ENCODE data around the gene GJB6. TPM values are rescaled to one million over a fixed set of nuclear protein-coding genes. Genes with fewer than 3 reads are reported as not detected.
A peak's percentile ranks its signal among the peaks of the same experiment; 100 is the strongest.

The GJB6 gene
- total RNA-seq, 1 donor from 2014 or later = not detected

DNA sequence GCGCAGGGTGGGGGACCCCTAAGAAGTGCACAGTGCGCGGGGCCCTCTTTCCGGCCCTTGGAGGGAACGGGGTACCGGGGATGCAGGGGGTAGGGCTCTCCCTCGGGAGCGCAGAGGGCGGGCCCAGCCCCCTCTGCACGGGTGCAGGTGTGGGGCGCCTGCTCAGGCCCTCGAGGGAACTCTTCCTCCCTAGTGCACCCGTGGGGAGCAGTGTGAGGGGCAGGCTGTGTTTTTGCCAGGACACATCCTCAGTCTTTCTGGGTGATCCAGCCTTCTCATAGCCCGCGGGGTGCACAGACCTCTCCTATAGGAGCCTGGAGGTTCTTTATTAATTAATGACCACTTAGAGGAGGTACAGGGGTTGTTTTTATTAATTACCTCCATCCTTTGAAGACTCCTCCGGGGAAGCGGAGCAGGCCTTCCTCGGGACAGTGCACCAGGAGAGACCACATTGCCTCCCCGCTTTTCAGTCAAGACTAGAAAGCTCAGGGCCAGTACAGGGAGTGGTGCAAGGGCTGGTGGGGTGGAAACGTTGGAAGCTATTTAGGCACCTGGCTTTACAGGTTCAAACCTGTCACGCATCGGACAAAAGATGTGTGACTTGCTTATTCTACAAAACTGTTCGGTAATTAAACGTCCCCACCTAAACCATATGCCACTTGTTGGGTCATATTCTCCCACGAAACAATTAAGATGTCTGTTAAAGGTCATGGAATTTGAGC, 598 bp upstream of the GJB6 start:
- TF ChIP-seq, protein P1, sequence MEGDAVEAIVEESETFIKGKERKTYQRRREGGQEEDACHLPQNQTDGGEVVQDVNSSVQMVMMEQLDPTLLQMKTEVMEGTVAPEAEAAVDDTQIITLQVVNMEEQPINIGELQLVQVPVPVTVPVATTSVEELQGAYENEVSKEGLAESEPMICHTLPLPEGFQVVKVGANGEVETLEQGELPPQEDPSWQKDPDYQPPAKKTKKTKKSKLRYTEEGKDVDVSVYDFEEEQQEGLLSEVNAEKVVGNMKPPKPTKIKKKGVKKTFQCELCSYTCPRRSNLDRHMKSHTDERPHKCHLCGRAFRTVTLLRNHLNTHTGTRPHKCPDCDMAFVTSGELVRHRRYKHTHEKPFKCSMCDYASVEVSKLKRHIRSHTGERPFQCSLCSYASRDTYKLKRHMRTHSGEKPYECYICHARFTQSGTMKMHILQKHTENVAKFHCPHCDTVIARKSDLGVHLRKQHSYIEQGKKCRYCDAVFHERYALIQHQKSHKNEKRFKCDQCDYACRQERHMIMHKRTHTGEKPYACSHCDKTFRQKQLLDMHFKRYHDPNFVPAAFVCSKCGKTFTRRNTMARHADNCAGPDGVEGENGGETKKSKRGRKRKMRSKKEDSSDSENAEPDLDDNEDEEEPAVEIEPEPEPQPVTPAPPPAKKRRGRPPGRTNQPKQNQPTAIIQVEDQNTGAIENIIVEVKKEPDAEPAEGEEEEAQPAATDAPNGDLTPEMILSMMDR (conservative IDR thresholded peaks at IDR 0.05) = no peak
- no peak for DNase-seq (ENCODE audit: low read depth, low spot score)
- H3K4me3 Mint-ChIP-seq = peak overlapping the region; percentile 27
- no peaks in the 10 kb centered on the region for H3K9me3 Mint-ChIP-seq
- no peak overlapping the region for H3K27ac Mint-ChIP-seq (ENCODE audit: unreplicated experiment)
- H3K27me3 Mint-ChIP-seq (ENCODE audit: low read depth) = peaks cover 79% of the 10 kb centered on the region
- H3K36me3 Mint-ChIP-seq (ENCODE audit: low read depth) = no peaks in the 10 kb centered on the region
- peaks cover 9% of the 10 kb centered on the region for H3K4me1 Mint-ChIP-seq

DNA sequence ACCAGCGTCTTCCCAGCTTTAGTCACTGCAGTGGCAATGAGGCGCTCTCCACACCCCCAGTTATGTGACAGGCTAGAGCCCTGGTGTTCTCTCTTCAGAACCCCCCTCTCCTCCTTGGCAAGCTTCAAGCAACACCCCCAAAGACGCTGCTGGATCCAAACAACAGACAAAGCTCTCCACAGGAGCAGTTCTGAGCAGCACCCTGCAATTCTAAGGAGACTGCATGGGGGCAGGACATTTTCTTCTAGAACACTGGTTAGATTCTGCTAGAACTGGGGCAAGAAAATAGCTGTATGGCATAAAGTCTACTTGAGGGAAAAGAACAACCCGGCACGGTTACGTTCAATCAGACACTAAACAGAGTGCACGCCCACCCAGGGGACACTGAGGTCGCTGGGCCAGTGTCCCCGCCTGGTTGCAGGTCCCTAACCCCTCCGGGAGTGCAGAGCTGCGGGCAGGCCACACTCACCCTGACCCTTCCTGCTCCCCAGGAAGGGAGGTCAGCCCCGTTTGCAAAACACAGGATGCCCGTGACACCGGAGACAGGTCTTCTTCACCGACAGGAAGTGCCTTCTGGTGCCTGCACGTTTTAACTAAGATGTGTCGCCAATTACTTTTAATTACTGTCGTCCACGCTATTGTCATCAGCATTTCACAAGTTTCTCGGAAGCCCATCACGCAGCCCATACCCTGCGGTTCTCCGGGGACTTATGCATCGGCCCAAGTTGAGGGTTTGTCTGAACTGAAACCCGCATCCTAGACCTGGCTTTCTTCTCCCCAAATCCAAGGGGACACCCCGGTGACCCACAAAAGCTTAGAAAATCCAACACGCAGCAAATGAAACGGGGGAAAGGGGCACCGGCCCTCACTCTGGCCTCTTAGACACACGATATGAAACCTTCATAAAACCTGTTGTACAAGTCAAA, 943 bp downstream of the GJB6 start:
- peaks cover 13% of the 10 kb centered on the region for H3K4me1 Mint-ChIP-seq
- no peak for DNase-seq (ENCODE audit: low read depth, low spot score)
- no peaks in the 10 kb centered on the region for H3K9me3 Mint-ChIP-seq
- H3K27me3 Mint-ChIP-seq (ENCODE audit: low read depth) = peaks cover 75% of the 10 kb centered on the region
- H3K27ac Mint-ChIP-seq (ENCODE audit: unreplicated experiment) = no peak overlapping the region
- TF ChIP-seq, protein P1 (conservative IDR thresholded peaks at IDR 0.05) = no peak
- H3K36me3 Mint-ChIP-seq (ENCODE audit: low read depth) = no peaks in the 10 kb centered on the region
- H3K4me3 Mint-ChIP-seq = peak overlapping the region; percentile 77

DNA sequence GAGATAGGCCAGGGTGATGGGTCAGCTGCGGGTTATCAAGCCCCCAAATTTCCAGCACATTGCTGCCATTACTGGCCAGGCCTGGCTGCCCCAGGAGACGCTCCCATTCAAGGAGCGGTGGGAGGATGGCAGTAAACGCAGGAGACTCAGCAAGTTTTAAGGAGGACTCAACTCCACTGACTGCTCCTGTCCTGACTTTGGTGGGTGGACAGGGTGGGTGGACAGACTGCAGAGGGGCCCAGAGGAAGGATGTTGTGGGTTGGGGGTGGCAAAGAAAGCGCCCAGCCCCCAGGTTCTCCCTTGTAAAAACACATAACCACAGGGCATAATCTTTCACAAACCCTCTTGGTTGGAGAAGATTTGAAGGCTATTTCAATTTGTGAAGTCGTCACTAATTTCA, 4.4 kb downstream of the GJB6 start:
- Mint-ChIP-seq H3K27me3 (ENCODE audit: low read depth) (peaks cover 65% of the 10 kb centered on the region), H3K4me1 (peaks cover 13% of the 10 kb centered on the region), H3K36me3 (ENCODE audit: low read depth) (no peaks in the 10 kb centered on the region), H3K27ac (ENCODE audit: unreplicated experiment) (no peak overlapping the region), H3K9me3 (no peaks in the 10 kb centered on the region), H3K4me3 (no peak overlapping the region)
- TF ChIP-seq, protein P1 (conservative IDR thresholded peaks at IDR 0.05) = no peak
- no peak for DNase-seq (ENCODE audit: low read depth, low spot score)

DNA sequence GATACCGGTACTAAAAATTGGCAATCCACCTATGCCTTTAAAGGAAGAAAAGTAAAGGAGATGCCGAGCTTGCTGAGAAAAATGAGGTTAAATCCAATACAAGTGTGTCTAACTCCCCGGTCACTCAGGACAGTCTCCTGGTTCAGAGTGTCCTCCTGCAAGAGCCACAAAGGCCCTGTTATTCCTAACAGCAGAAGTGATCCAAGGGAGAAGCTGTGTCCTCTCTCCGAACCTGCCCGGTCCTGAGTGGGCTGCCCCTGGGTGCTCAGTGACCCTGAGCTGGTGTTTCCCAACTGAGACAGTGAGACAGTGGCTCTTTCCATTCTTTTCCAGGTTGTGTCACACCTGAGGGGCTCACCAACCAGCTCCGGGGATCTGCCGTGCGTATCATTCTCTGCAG, 4.8 kb downstream of the GJB6 start:
- H3K27me3 Mint-ChIP-seq (ENCODE audit: low read depth) = peaks cover 63% of the 10 kb centered on the region
- no peaks in the 10 kb centered on the region for H3K36me3 Mint-ChIP-seq (ENCODE audit: low read depth)
- DNase-seq (ENCODE audit: low read depth, low spot score) = no peak
- TF ChIP-seq, protein P1 (conservative IDR thresholded peaks at IDR 0.05) = no peak
- no peaks in the 10 kb centered on the region for H3K9me3 Mint-ChIP-seq
- no peak overlapping the region for H3K4me3 Mint-ChIP-seq
- H3K4me1 Mint-ChIP-seq = peaks cover 13% of the 10 kb centered on the region
- no peak overlapping the region for H3K27ac Mint-ChIP-seq (ENCODE audit: unreplicated experiment)

DNA sequence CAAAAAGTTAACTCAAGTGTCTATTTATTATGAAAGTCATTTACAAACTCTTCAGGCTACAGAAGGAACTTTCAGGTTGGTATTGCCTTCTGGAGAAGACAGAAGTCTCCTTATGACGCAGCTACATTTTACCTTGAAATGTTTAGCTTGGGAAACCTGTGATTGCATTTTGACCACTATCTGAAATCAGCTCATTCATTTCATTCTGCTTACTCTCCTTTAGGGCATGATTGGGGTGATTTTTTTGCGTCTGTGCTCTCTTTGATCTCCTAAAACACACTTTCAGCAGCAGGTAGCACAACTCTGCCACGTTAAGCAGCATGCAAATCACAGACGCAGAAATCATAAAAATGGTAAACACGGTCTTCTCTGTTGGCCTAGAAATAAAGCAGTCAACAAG, 9.6 kb downstream of the GJB6 start:
- H3K27me3 Mint-ChIP-seq (ENCODE audit: low read depth) = peaks cover 30% of the 10 kb centered on the region
- no peak overlapping the region for H3K4me3 Mint-ChIP-seq
- no peak for DNase-seq (ENCODE audit: low read depth, low spot score)

More for the DNA sequence above, 9.6 kb downstream of the GJB6 start:
- H3K4me1 Mint-ChIP-seq = peaks cover 4% of the 10 kb centered on the region
- H3K9me3 Mint-ChIP-seq = no peaks in the 10 kb centered on the region
- H3K36me3 Mint-ChIP-seq (ENCODE audit: low read depth) = no peaks in the 10 kb centered on the region
- H3K27ac Mint-ChIP-seq (ENCODE audit: unreplicated experiment) = no peak overlapping the region
- TF ChIP-seq, protein P1 (conservative IDR thresholded peaks at IDR 0.05) = no peak
